Right renal cortex interstitium (tissue), 3 donors: Measurements from ENCODE around the gene FCMR. TPM values are rescaled to one million over a fixed set of nuclear protein-coding genes. Genes with fewer than 3 reads are reported as not detected.

Experiments used
- DNase-seq, 3 donors: peaks; one replicate each; pipeline ENCODE4 v3.0.0-alpha.2; 2013; ENCODE audit warnings: low read depth in 3 of 3, low spot score in 2 of 3
- polyA plus RNA-seq, 3 donors: library from polyadenylated mRNA; unstranded; fragments of 120-200 nt; gene quantifications; one replicate each; pipeline ENCODE4 v1.2.1, GENCODE V29; 2013; ENCODE audit not compliant: insufficient read length in 3 of 3

FCMR gene
- polyA plus RNA-seq, 3 donors: 1.9 to 2.4 (median 2.0) TPM

DNA sequence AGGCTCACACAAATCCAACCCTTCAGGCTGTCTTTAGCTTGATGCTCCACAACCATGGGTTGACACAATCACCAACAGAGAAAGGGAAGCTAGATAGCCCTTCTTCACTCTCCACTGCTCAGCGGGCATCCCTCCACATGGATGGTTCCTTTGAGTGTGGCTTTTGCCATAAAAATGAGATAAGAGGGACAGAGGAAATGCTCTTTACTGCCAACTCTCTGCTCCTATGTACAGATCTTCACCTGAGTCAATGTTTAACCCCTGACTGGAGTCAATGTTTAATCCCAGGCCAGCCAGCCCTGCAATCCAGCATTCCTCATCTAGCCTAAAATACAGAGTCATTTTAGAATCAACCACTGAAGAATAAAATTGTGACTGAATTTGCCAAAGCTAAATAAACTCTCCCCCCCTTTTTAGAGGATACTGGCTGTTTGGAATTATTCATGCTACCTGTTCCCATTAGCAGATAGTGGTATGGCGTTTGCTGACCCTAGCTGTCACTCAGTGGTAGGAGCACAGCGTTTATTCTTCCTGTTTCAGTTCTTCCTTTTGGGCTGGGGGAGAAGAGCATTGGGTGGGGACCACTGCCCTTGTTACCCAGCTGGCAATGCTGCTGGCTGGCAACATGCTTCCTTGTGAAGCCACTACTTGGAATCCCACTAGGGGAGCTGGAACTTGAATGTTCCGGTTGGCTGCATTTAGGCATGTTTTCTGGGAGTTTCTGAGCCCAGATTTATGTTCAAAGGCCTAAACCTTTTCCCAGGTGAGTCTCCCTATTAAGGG, 29.8 kb upstream of the FCMR start:
- no peak for DNase-seq

DNA sequence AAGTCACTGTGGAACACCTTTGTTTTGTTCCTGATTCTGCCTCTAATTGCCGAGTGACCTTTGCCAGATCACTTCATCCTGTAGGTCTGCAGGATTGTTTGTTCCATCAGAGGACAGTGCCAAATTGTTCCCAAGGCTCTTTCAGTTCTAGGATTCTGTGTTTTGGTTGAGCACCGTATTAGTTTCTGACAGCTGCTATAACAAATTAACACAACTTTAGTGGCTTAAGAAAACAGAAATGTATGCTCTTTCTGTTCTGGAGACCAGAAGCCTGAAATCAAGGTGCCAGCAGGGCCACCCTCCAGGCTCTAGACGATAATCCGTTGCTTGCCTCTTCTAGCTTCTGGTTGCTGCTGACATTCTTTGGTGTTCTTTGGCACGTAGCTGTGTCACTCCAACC, 27.9 kb upstream of the FCMR start:
- no peak for DNase-seq

DNA sequence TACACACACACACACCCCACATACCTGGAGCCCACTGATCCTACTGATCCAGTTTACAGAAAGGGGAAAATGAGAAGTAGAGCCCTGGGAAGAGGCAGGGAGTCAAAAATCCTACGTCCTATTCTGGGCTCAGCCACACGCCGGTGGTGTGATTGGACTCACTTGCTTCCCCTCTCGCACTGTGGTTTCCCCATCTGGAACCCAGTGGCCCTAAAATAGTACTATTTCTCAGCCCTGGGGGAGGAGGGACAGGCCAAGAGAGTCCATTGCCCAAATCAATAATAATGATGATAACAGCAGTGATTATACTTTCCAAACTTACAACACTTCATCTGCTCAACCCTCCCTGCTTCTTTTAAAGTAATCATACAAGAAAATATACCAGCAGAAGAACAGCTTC, 27.5 kb upstream of the FCMR start:
- no peak for DNase-seq

DNA sequence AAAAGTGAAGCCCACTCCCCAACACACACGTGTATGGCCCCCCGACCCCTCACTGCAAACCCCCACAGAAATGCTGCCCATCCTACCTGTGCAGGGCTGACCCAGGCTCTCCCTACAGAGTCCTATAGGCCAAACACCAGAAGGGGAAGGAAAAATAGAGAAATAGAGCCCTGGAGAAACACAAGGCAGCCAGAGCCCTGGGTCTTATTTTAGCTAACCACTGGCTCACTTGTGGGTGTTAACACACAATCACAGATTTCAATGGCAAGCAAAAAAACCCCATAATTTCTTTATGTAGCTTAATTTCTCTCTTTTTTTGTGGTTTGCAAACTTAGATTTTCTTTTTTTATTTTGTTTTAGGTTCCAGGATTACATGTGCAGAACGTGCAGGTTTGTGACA, 25.5 kb upstream of the FCMR start:
- DNase-seq: no peak

DNA sequence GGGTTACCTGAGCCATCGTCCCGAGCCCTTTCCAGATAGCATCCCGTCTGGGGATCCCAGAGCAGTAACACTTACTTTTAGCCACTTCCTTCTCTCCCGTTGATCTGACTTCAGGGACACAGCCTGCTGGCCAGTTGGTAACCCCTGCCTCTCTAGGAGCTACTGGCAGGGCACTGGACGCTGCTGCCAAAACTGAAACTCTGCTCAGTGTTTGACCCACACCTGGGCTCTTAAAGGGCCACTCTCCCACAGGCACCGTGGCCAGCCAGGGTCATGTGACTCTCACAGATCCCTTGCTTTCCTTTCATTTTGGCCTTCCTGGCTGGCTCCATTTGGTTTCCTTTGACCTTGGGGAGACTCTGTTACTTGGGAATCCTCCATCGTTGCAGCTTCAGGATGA, 24.5 kb upstream of the FCMR start, which contains the start of gene PIGR:
PIGR (minus strand) TSS at position 206 of the 400 bp plus-strand sequence. CDS start 5,935 bp downstream, outside the sequence.
- no peak for DNase-seq

DNA sequence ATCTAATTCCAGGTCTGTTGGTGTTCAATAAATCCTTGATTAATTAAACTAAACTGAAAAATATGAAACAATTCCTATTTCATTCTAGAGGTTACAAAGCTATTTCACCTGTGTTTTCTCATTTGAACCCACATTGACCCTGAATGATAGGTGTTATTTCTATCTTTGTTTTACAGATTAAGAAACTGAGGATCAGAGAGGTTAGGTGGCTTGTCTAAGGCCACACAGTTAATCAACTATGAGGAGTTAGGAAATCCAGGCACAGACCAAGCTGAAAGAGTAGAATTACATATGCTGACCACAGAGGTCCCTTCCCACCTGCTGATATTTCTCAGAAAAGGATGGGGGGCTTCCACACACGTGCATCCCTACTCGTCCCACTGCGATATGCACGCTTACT, 24.0 kb upstream of the FCMR start:
- DNase-seq: no peak

DNA sequence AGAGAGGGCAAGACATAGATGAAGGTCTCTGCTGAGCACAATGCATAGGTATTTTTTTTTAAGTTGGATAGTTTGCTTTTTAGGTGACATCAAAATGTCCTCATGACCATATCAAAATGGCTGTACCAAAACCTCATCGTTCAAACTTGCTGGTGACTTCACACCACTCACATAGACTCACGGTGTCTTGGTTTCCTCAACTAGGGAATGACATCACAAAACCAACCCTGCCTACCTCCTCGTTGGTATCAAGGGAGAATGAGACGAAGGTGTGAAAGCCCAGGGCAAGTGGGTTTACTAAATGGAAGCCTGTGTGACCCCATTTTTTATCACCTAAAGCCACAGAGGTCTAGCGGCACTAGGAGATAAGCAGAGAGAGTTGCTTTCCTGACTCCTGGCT, 23.0 kb upstream of the FCMR start:
- no peak for DNase-seq

DNA sequence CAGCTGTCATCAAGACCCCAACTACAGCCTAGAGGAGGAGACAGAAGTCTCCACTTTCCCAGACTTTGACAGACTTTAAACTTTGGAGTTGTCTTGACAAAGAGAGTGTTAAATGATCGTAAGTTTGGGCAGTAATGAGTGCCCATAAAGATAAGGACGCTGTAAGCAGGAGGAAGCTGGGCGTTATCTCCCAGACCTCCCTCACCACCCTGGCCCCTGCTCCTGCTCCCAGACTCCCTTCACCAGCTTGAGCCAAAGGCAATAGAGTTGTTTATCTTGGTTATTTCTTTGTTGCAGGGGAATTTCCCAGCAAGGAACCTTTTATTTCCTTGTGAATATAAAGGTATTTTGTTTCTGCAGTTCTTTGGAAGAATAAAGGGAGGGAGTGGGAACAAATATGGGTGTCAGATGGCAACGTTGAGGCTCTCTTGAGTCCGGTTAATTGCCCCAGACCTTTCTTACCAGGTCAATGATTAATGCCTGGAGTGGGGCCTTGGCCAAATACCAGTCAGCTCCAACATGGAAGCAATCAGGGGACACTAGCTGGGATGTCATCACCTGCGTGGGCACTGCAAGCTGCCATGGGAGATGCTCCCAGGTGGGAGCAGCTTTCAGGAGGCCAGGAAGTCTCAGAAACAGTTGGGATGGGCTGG, 20.2 kb upstream of the FCMR start:
- no peak for DNase-seq

DNA sequence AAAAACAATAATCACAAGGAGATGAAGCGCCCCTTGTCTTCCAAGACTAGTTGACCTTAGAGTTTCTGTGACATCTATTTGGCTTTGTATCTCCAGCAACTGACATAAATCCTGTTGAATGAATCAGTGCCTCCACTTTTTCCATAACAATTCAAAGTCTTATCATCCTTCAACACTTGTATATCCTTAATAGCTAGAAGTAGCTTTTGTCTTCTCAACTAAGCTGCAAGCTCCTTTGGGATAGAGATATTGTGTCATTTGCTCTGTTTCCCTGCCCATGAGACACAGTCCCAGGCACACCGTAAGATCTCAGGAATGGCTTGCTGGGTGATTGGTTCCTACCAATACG, 18.8 kb upstream of the FCMR start:
- DNase-seq: no peak

DNA sequence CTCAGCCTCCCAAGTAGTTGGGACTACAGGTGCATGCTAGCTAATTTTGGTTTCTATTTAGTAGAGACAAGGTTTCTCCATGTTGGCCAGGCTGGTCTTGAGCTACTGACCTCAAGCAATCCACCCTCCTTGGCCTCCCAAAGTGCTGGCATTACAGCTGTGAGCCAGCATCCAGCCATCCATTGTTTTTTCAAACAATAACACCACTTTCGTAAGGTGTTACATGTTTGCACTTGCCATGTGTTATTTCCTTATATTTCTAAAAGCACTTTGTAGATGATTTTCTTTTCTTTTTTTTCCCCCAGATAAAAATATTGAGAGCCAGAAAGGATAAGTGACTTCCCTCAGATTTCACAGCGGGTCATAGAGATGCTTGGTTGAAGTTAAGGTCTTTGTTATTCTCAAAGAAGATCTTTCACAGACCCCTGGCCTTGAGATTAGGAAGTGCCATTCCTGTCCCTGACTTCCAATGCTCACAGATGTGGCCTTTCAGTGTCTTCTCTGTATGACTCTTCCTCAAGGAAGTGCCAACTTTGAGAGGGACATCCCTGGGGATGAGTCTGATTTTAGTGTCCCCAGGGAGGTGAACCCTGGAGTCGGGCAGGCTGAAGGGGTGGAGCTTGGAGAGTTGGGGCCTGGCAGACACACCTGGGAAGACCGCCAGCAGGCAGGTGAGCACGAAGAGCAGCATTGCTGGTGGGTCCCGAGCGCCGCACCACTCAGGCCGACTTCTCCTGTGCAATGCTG, 18.3 kb upstream of the FCMR start:
- DNase-seq: no peak

DNA sequence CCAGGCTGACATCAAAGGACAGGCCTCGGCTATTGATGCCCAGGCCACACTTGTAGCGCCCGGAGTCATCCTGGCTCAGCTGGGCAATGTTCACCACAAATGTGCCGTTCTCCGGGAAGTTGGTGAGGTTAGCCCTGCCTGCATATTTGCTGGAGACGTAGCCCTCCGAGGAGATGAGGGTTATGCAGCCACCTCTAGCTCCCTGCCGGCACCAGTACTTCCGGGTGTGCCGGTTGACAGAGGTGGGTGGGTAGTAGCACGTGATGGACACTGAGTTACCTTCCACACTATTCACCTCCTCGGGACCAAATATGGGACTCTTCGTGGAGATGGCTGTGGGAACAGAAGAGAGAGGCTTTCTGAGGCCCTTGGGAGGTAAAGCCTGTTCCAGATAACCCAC, 17.4 kb upstream of the FCMR start:
- DNase-seq: no peak

DNA sequence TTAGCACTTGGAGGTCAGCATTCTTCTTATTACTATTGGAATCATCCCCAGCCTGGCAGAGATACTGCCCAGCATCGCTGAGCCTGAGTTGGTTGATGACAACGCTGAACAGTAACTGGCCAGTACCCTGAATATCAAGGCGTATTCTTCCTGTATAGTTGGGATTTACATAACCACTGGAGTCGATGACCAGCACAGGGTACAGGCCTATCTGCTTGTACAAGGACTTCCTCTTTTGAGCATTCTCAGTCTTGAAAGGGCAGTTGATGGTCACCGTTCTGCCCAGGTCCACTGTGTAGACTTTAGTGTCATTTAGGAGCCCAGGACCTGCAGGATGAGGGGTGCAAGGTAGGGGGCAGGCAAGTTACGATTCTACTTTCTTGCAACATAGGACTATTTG, 15.7 kb upstream of the FCMR start:
- DNase-seq: no peak

DNA sequence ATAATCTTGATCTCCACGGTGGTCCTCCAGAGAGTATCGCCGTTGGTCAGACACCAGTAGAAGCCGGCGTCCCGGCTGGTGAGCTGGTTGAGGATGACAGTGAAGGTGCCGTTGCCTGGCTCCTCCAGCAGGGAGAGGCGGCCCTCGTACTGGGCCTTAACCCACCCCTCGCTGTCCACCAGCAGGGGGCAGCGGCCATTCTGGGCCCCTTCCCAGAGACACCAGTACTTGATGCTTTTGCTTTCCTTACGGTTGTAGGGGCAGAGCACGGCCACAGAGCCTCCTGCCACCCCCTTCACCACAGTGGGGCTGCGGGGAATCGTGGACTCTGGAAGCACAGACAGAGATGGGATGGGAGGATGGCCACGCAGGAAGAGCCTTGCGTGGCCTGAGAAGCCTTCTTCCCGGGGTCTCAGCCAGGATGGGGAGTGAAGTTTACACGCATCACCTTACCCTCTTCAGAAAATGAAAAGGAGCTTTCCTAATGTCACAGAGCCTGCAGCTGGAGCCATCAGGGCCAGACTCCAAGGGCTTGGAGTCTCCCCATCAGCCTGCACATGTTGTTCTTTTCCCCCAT, 13.8 kb upstream of the FCMR start:
- no peak for DNase-seq

DNA sequence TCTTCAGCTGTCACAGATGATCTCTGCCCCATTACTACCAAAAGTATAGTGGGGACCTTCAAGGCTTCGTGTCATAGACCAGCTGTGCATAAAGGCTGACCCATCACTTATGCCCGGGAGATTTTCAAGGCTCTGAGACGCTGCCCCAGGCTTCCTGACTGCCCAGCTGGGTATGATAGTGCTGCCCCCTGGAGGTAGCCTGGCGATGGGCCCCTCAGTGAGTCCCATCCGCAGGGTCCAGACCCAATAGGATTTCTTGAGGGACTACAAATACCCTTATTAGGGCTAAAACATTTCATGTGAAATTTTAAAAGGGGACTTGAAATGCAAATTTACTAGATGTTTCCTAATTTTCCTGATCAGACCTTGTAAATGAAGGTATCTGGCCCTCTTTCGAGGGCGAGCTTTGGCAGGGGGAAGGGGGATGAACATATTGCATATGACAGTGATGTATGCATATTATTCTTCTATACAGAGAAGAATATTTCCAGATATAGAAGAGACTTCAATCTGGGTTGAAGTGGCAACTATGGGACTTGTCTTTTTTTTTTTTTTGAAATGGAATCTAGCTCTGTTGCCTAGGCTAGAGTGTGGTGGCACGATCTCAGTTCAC, 11.7 kb upstream of the FCMR start:
- no peak for DNase-seq

DNA sequence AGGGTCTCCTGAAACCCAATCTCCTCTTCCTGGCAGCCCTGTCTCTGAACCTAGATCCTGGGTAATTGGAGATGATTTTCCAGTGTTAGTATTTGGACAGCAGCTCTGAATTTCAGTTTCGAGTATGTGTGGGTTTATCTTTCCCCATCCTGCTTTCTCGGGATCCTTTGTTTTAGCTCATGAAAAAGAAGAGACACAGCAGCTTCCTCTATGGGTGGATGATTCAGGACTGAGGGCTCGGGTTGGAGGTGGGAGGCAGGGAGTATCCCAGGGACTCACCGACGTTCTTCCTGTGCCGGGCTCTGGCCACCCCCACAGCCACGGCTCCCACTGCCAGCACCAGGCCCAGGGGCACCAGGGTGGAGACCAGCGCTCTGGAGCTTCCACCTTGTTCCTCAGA, 10.4 kb upstream of the FCMR start:
- DNase-seq: no peak

DNA sequence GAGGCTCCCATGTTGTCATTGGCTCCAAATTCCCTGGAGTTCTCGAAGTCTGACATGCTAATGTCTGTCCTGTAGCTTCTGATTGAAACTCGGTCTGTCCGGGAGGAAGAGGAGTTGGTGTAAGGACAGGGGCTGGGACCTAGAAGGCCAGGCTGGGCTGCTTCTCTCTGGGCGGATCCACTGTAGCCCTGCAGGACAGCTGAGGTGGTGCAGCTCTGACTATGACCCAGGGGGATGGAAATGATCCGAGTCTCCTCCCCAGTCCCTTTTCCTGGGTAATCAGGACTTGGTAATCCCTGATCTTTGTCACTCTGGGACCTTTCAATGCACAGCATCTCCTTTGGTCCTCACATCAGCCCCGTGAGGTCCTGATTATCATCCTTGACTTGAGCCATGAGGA, 10.0 kb upstream of the FCMR start:
- DNase-seq: no peak

DNA sequence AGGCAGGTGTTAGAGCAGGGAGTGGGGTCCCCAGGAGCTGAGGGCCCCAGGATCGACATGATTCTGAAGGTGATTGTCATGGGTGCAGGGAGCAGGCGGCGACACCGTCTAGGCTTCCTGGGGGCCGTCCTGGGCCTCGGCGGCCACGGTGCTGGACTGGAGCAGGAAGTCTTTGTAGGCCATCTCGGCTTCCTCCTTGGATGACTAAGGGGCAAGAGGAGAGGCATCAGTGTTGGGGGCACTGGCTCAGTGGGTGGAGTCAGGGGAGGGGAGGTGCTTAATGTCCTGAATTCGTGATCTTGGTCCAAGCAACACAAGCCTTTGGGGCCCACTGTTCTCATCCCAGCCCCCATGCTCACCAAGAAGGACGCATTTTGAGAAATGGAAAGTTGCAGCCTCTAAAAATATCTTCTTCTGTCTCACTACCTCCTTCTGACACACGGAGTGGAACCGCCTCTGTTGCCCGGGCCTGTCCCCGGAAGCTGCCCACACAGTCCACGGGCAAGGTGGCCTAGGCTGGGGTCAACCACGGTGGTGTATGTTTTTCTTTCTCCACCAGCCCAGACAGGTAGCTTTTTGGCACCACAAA, 8.6 kb upstream of the FCMR start:
- DNase-seq: no peak

DNA sequence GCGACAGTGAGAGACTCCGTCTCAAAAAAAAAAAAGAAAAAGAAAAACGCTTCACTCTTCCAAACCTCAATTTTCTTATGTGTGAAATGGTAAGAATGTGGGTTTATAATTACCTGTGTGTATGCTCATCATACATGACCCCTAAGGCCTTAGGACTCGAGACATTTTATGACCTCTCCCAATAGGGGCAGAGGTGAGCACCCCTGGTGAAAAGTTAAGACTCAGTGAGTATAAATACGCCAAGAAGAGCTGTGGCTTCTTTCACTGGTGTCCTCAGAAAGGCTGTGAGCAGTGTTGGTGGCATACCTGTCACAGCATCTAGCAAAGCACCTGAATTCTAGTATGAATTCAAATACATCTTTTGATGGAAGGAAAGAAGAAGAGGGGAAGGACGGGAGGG, 7.8 kb upstream of the FCMR start:
- no peak for DNase-seq

DNA sequence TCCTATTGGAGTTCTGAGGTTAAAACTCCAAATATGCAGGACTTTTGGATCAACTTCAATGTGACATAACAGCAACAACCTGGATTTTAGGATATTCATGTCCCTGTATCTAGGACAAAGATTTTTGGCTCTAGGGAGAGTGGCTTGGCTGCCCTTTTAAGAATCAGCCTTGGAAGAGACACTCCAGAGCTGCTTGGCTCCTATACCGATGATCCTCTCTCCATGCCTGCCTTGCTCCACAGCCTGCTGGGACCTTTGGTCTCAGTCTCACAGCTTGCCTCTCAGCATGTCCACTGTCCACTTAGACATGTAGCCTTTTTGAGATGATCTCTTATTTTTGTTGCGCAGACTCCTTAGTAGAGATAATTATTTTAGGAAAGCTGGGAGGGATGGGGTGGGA, 4.5 kb upstream of the FCMR start:
- DNase-seq: no peak

DNA sequence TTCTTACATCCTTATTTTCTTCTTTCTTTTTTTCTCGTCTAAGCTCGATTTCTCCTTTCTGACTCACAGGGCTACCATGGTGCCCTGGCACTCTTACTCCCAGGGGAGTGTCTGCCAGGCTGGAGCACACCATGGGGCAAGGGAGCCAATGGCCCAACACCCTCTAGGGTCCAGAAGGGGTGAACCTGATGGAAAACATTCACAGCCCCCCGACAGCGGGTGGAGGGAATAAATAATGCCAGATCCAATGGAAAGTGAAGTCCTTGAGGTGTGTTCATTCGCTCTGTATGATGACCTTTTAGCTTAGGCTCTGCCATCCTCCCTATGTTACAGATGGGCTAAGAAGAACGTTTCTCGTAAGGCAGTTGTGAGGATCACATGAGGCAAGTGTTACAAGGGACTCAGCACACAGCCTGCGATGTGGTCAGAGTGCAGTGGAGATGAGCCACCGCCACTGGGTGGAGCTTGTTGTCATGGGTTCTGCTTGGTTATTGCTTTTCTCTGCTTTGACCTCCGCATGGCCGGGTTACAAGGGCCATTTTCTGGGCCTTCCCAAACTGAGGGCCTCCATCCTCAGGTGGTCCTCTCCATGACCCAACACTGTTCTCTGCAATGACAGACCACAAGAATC, 3.5 kb upstream of the FCMR start:
- DNase-seq: no peak
